ENCODE data around the gene SCUBE2.

The SCUBE2 gene

DNA sequence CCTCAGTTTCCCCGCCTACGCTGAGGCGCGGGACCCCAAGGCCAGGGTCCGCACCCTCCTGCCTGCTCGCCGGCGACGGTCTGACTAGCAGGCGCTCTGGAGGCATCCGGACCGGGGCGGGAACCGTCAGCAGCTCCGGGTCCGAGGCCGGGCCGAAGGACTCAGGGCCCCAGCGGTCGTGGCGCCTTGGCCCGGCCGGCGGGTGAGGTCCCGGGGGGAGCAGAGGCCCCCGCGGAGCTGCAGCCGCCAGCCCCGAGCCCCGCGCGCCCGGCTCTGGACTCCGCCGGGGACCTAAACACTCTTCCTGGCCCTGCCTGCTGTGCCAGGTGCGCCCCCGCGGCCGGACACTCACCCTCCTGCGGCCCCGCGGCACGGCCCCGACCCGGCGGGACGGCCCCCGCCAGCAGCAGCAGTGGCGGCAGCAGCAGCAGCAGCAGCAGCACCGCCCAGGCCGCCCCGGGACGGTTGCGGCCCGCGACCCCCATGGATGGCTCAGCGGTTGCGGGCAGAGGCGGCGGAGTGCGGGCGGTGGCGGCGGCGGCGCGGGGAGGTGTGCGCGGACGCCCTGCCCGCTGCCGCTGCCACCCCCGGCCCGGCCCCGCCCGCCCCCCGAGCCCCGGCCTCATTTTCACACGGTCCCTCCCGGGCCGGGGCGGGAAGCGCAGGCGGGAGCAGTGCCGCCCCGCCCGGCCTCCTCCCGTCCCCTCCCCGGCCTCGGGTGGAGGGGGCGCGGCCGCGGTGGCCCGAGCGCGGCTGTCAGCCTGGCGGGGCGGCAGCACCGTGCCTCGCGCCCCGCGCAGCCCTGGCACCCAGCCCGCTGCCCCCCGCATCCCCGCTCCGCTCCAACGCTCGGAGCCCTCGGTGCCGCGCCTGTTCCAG lies at the start of gene SCUBE2:
Gene SCUBE2 (minus strand): TSS at position 556 of the 879 bp plus-strand sequence. CDS start 71 bp downstream, at position 485.
- DNase-seq (ENCODE audit: low spot score) = peak; percentile 43

DNA sequence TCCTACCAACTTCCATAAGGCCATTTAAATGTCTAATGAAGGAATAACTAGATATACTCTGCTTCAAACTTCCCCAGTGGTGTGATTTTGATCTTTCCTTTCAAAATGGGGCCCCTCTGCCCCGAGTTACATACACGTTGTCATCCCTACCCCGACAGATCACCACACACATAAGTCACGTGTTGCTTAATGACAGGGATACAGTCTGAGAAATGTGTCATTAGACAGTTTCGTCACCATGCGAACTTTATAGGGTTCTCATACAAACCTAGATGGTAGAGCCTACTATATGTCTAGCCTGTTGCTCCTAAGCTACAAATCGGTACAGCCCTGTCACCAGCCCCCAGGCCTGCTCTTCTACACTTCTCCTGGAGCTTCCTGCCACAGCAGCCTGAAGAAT lies 49.8 kb upstream of the SCUBE2 start:
- DNase-seq (ENCODE audit: low spot score) = no peak

DNA sequence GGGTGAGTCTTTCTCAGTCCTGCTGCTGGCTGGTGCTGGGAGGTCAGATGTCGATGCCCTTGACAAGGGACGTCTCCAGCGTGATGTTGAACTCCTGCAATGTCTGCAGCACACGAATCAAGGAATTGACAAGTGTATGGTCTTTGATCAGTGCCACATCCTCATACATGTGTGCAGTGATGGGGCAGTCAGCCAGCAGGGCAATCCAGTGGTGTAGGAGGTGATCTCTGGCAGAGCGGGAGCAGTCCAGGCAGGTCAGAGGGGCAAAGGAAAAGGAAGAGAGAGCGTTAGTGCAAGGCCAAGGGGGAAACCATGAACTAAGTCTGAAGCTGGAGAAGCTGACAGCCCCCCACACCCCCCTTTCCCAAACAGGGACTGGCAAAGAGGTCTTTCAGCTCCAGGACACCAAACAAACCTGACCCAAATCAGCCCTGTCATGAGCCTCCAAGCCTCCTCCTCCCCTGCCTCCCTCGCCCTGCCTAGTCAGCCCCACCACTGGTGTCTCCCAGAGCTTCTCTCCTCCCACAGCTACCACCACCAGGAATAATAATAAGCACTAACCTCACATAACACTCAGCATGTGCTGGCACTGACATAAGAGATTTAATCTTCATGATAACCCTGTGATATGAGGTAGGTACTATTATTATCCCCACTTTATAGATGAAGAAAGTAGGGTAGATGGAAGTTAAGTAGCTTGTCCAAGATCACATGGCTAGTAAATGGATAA lies 48.4 kb upstream of the SCUBE2 start:
- DNase-seq (ENCODE audit: low spot score) = no peak

DNA sequence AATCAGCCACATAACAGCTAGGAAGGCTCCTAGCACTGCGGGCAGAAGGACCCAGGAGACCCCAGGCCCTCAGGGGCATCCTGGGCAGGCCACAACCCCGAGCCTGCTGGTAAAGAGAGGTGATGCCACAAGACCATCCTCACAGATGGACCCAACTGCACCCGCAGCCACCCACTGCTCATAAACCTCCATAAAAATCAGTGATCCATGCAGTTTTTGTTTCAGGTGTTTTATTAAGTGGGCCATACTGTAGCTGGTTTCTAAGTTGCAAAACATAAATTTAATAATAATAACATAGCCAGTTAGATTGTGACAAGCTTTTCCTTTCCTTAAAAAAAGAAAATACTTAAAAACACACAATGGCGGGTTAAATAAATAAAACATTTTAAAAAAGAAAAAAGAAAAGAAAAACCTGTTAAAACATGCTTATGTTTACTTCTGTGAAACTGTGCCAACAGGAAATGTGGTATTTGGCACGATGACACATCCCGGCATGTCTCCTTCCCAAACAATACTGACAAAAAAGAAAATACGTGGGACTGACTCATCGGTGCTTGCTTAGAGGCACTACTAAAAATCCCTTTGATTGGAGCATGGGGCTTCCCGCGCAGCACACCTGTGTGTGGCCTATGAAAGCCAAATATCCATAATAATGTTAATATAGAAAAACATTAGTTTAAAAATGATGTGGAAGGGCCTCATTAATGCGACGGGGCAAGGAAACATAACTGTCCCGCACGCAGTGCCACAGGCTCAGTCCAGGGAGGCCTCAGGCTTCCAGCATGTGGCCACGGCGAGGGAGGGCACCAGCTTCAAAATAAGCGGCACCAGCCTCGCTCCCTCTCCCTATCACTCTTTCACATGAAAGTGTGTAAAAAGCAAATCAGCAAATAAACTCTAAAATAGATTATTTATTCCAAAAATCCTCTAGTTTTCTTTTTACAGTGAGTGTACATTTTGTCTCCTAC lies 47.5 kb upstream of the SCUBE2 start:
- peak; percentile 71 for DNase-seq (ENCODE audit: low spot score)

DNA sequence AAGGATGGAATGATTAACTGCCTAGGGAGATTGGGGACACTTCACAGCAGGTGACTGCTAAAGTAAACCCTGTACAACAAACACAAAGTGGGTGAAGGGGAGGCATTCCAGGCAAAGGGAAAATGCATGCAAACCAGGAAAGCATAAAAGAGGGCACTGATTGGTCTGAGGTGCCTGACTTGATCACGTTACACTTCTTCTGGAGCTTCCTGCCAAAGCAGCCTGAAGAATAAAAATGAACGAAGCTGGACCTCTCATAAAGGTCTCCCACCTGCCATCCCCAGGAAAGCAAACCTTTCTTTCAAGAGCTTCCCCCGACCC lies 46.7 kb upstream of the SCUBE2 start:
- no peak for DNase-seq (ENCODE audit: low spot score)

DNA sequence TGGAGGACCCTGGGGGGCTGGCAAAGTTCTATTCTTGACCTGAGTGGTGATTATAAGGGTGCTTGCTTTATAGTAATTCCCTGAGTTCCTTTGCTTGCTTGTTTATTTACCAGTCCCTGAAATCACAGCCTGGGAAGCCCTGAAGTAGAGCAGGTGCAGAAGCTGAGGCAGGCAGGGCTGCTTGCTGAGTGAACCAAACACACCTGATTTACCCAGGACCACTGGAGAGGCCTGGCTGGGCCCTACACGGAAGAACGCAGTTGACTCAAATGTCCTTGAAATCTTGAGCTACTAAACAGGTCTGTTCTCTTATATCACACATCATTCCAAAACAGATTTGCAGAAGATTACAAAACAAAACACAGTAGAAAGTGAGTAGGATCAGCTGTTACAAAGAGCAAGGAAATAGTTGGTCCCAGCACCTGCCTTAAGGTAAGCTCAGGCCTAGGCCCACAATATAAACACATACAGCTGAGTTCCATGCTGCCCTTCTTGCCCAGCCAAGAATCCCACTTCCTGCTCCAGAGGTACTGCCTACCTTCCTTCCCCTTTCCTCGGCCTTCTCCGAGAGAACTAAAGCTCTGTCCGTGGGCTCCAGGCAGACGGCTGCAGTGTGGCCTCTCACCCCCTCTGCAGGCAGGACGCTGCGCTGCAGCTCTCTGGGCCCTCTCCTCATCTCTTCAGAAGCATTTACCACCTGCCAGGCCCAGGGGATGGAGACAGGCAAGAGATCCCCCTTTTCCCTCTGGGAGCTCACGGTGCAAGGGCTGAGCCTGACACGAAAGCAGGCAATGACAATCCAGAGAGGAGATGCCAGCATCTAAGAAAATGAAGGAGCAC lies 46.1 kb upstream of the SCUBE2 start:
- DNase-seq (ENCODE audit: low spot score) = peak; percentile 59

DNA sequence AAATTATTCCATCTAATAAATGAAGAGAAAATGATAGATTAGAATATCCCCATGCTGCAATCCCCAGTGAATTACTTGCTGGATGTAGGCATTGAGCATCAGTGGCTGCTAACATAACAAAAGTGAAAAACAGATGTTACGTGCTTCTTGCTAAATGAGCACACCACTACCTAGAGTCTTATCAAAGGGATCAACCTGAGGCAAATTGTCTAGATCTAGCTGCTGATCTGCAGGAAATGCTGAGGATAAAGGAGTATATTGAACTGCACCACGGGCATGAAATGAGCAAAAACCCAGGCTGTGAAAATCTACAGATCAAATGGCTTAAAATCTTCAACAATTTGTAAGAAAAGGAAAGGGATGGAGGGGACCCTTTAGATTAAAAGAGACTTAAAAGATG lies 45.3 kb upstream of the SCUBE2 start:
- DNase-seq (ENCODE audit: low spot score) = no peak

DNA sequence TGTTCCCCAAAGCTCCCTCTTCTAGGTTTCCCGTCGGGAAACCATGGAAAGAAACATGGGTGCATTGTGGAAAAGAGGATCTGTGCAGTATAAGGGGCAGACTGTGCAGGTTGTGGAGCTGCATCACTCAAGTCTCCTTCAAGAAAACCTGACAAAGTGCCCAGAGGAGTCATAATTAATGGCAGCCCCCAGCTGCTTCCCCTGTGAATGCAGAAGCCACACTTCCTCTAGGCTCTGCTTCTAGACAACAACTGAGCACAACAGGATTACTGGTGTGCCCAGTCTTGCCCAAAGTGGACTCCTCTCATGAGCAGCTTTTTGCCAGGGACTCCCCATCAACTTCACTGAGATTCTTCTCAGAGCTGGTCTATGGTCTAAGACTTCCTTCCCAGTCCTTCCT lies 42.6 kb upstream of the SCUBE2 start:
- DNase-seq (ENCODE audit: low spot score) = no peak

DNA sequence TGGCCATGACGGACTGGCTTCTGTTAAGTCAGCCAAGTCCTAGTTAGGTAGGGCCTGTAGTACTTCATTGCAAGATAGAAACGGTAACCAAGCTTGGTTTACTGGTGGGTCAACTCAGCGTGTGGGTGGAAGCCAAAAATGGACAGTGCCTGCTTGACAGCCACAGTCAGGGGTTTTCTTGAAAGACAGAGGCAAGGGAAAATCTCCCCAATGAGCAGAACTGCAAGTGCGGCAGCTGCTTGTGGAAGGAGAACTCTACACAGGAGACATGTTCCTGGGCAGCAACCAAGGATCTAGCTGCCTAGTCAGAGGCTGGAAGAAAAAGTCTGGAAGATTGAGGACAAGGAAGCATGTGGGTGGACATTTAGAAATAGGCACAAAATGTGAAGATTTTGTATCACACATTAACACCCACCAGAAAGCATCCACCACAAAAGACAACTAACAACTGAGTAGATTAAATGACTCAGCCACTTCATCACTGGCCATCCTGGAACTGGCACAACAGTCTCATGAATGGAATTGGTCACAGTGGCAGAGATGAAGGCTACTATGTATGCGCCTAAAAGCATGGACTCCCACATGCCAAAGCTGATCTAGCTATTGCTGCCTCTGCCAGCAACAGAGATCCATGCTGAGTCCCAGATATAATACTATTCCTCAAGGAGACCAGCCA lies 40.9 kb upstream of the SCUBE2 start:
- DNase-seq (ENCODE audit: low spot score) = no peak

DNA sequence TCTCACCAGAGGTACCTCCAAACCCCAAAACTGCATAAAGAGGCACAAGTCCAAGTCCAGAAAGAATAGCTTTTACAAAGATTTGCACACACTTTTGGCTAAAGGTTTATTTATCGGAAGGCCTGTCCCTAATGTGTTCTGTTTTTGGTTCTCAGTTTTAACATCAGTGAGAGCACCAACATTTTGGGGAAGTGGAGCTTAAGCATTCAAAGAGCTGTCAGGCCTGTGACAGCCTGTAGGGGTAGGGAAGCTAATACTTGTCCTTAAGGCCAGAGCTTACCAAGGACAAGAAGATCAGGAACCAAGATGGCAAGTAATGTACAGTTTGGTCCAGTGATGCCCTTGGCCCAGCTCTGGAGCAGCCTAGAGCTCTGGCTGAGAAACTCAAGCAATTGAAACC lies 38.9 kb upstream of the SCUBE2 start:
- no peak for DNase-seq (ENCODE audit: low spot score)

DNA sequence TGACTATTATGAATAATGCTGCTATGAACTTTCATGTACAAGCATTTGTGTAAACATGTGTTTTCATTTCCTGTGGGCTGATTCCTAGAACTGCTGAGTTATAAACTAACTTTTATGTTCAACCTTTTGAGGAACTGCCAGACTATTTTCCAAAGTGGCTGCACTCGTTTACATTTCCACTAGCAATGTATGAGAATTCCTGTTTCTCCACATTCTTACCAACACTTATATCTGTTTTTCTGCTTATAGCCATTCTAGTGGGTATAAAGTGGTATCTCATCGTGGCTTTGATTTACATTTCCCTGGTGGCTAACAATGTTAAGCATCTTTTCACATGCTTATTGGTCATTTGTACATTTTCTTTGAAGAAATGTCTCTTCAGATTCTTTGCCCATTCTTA lies 35.2 kb upstream of the SCUBE2 start:
- DNase-seq (ENCODE audit: low spot score) = no peak

DNA sequence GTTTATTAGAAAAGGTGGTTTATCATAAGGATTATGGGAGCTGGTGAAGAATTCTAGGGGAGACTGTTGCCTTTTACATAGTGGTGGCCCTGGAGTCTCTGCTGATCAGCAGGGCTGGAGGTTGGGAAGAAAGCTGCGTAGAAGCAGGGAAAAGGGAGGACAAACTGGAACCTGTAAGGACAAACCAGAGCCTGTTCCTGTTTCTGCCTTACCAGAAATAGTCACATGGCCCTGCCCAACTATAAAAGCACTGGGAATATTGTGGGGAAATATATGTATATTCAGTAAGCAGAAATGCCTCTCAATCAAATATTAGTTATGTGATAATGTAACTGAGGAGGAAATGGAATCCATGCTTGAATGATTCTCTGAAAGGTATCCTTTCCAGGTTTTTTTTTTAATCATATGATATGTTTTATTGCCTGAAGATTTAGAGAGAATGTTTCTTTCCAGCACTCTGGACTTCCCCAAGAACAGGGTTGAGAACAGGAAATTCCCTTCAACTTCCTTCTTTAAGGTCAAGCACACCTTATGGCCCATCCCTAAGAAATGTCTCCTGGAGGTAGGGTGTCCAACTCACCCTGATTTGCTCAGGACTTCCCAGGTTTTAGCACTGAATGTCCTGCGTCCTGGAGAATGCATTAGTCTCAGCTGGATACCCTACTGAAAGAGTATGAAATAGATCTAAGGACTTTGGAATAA lies 33.9 kb upstream of the SCUBE2 start:
- DNase-seq (ENCODE audit: low spot score) = no peak

DNA sequence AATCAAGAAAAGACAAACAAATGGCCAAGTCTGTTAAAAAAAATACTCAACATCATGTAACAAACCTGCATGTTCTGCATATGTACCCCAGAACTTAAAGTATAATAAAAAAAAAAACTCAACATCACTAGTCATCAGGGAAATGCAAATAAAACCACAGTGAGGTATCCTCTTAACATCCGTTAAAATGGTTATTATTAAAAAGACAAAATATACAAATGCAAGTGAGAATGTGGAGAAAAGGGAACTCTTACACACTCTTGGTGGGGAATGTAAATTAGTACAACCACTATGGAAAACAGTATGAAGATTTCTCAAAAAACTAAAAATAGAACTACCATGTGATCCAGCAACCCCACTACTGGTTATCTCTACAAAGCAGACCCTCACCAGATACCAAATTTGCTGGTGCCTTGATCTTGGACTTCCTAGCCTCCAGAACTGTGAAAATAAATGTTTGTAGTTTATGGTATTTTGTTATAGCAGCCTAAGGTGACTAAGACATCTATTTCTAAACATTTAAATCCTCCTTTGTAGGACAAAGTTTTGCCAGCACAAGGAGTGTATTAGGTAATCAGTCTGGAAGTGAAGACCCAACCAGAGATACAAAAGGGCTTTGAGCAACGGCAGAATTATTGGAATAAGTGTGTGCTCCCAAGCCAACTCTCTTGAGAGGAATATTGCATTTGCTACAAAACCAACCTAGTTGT lies 32.4 kb upstream of the SCUBE2 start:
- no peak for DNase-seq (ENCODE audit: low spot score)

DNA sequence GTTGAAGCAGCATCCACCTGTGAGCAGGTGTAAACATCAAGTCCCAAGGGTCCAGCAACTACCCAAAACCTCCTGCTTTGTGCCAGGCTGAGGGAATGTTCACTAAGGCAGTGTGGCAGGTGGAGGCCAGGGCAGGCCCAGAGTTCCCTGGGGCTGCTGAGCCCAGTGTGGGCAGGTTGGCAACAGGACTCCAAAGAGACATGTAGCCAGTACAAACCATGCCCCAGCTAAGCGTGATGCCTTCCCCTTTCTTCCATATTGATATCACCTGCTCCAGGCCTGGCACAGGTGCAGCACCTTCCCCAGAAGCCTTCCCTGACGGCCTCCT lies 30.0 kb upstream of the SCUBE2 start:
- DNase-seq (ENCODE audit: low spot score) = no peak

DNA sequence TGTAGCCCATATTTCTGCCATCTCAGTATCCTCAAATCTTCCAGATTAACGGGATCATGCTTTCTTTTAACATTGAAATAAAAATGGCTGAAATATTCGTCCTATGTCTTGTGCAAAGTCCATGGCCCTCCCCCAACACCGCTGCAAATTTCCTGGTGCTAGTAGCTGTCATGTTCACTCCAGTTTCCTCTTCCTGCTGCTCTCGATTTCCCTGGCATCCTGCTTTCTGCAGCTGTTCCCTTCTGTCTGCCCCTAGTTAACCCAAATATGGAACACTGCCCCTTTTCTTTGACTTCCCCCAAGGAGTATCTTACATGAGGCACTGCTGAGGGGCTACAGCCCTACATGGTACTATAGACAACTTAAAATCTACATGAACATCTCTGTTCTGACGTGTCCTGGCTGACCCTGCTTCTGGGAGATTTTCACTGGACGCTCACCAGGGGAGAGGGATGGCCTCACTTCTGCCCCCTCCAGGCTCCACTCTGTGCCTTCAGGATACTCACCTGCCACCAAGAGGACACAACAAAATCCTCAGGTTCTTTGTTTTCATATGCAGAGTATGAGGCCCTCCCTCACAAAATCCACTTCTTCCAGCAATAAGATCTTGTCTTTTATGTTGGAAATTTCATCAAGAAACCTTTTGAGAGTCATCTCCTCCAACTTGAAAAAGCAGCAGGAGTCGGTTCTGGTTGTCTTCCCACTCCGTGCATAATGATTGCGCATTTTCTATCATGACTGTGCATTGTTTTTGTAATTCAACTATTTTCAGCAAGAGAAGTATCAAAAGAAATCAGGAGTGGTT lies 29.5 kb upstream of the SCUBE2 start:
- DNase-seq (ENCODE audit: low spot score) = no peak

DNA sequence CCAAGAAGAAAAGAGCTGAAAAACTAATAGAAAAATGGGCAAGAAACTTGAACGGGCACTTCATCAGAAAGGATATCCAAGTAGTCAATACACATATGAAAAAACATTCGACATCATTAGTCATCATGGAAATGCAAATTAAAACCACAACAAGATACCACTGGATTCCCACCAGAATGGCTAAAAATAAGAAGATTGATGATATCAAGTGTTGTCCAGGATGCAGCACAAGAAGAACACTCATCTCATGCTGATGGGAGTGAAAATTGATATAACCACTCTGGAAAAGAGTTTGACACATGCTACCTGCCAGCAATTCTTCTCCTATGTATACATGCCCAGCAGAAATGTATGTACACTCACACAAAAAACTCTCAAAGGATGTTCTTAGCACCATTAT lies 26.9 kb upstream of the SCUBE2 start:
- no peak for DNase-seq (ENCODE audit: low spot score)

DNA sequence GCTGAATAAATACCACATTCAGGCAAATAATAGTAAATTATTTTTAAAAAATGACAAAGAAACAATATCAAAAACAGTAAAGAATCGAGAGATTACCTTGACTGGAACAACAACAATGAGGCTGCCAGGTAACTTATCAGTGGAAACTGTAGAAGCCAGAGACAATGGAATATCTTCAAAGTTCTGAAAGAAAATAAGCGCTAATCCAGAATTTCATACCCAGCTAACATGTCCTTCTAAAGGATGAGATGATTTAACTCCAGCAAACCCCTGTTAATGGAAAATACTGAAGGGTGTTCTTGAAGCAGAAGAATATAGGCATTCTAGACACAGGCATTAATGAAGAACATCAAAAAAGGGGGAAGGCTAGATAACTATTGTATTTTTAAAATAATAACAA lies 20.7 kb upstream of the SCUBE2 start:
- DNase-seq (ENCODE audit: low spot score) = no peak

DNA sequence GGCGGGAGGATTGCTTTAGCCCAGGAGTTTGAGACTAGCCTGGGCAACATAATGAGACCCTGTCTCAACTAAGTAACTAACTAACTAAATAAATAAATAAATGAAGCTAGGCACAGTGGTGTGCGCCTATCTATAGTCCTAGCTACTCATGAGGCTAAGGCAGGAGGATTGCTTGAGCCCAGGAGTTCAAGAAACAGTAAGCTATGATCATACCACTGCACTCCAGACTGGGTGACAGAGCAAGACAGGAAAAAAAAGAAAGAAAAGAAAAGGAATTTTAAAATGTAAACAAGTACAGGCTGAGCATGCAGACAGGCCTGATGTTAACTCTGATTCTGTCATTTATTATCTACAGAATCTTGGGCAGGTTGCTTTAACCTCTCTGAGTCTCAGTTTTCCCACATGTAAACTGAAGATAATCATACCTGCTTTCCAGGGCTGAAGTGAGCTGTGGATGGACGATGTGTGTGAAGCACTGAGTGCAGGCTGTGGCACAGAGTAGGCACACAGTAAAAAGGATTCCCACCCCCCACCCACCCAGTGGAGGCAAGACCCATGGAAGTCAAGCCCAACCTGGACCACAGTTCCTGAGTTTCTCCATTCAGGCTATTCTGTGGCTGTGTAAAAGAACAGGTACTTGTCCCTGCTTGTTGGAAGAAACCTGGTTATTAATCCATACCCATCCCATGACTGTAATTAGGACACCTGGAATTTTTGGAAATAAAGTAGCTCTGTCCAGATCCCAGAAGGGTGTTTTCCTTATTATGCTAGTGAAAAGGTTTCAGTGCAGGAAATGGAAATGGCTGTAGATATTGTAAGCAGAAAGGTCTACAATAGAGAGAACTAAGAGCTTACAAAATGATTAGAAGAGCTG lies 18.7 kb upstream of the SCUBE2 start:
- DNase-seq (ENCODE audit: low spot score) = no peak
